ENCODE data around the gene ADAR. TPM values are rescaled to one million over a fixed set of nuclear protein-coding genes. Genes with fewer than 3 reads are reported as not detected.

The ADAR gene
- total RNA-seq, 1 experiment from 2014 or later, result 144 TPM

DNA sequence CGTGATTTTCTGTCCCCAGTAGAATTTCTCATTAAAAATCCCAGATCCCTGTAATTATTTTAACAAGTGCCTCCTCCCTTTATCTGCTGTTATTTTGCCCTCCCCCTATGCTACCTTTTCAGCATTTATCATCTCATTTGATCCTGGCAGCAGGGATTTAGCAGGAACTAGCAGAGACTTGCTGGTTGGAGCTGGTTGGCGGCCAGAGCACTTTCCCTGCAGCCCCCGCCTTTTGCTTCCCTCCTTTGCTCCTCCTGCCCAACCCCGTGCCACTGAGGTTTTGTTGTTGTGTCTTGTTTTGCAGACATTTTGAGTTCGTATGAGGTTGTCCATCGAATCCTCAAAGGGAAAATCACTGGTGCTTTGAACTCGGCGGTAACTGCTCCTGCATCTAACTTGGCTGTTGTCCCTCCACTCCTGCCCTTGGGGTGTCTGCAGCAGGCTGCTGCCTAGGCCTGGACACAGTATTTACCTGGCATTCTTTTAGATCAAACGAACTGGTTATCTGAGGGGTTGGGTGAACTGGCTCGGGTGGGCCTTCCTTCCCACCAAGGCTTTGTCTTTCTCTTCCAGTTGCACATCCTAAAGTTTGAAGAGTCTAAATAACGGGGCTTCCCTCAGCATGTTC, 60.8 kb downstream of the ADAR start:
- H2AFZ ChIP-seq (ENCODE audit: low read length), result no peak overlapping the region
- no peaks in the 10 kb centered on the region for H3K9me3 ChIP-seq (ENCODE audit: low read length)
- no peaks in the 10 kb centered on the region for H3K27me3 ChIP-seq (ENCODE audit: low read length)
- peaks cover 12% of the 10 kb centered on the region; the same call in 1 of the 2 replicates for H4K20me1 ChIP-seq (ENCODE audit: insufficient read depth, low read depth, low read length)
- no peak overlapping the region for H3K9ac ChIP-seq (ENCODE audit: low read length)
- H3K4me1 ChIP-seq (ENCODE audit: low read length), result 0 out of 2 replicates have a peak, but pooled peaks cover 3% of the 10 kb centered on the region
- no peaks in the 10 kb centered on the region for H3K79me2 ChIP-seq (ENCODE audit: low read length)
- peaks cover 20% of the 10 kb centered on the region for H3K36me3 ChIP-seq (ENCODE audit: insufficient read depth, low read length)
- no peak overlapping the region for H3K4me2 ChIP-seq (ENCODE audit: low read depth, low read length, poor library complexity, severe bottlenecking)
- DNase-seq, result no peak
- H3K27ac ChIP-seq (ENCODE audit: low read length), result no peak overlapping the region
- no peaks in the 10 kb centered on the region for H3K9me2 ChIP-seq (replicated peaks; ENCODE audit: insufficient read depth, low read length)
- H3K4me3 ChIP-seq (ENCODE audit: low read length), result no peak overlapping the region

DNA sequence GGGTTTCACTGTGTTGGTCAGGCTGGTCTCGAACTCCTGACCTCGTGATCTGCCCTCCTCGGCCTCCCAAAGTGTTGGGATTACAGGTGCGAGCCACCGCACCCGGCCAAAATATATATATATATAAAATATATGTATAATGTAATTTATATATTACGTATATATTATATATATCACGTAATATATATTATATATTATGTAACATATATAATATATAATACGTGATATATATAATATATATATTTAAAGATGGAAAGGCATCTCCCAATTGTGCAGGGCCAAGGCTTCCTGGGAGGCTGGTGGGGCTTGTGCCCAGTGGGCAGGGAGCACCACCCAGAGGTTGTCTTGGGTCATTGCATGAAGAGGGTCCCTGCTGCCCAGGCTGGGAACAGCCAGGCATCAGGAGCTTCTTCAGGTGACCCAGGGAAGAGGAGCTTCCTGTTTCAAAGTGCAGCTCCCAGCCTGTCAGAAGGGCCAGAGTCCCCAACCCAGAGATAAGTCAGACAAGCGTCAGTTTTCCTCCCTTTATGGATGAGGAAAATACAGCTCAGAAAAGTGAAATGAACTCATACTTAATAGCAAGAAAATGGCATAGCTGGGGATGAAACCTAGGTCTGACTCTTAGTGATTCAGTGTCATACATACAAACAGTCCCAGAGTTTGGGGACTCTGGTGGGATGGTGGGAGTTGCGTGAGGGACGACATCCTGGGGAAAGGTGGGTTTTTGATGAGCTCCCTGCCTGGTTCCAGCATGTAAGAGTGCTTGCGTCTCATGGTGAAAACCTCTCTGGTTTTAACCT, 61.5 kb downstream of the ADAR start:
- peak; percentile 84 for DNase-seq
- Histone ChIP-seq H3K27me3 (ENCODE audit: low read length) (no peaks in the 10 kb centered on the region), H3K9me2 (replicated peaks; ENCODE audit: insufficient read depth, low read length) (no peaks in the 10 kb centered on the region), H3K4me3 (ENCODE audit: low read length) (no peak overlapping the region), H3K79me2 (ENCODE audit: low read length) (no peaks in the 10 kb centered on the region), H3K36me3 (ENCODE audit: insufficient read depth, low read length) (peaks cover 18% of the 10 kb centered on the region), H3K4me2 (ENCODE audit: low read depth, low read length, poor library complexity, severe bottlenecking) (no peak overlapping the region), H2AFZ (ENCODE audit: low read length) (no peak overlapping the region), H3K9ac (ENCODE audit: low read length) (no peak overlapping the region), H3K9me3 (ENCODE audit: low read length) (no peaks in the 10 kb centered on the region), H3K4me1 (ENCODE audit: low read length) (0 out of 2 replicates have a peak, but pooled peaks cover 3% of the 10 kb centered on the region), H3K27ac (ENCODE audit: low read length) (no peak overlapping the region), H4K20me1 (ENCODE audit: insufficient read depth, low read depth, low read length) (peaks cover 12% of the 10 kb centered on the region; the same call in 1 of the 2 replicates)

- no peaks in the 10 kb centered on the region for H3K9me3 ChIP-seq (ENCODE audit: low read length)
- no peak overlapping the region for H3K4me3 ChIP-seq (ENCODE audit: low read length)
- H2AFZ ChIP-seq (ENCODE audit: low read length), result no peak overlapping the region
- no peak overlapping the region for H3K4me2 ChIP-seq (ENCODE audit: low read depth, low read length, poor library complexity, severe bottlenecking)
- no peaks in the 10 kb centered on the region for H3K4me1 ChIP-seq (ENCODE audit: low read length)
- no peaks in the 10 kb centered on the region for H3K79me2 ChIP-seq (ENCODE audit: low read length)
- no peak overlapping the region for H3K27ac ChIP-seq (ENCODE audit: low read length)
- no peaks in the 10 kb centered on the region for H3K27me3 ChIP-seq (ENCODE audit: low read length)
- no peaks in the 10 kb centered on the region for H3K36me3 ChIP-seq (ENCODE audit: insufficient read depth, low read length)
- DNase-seq, result no peak
- no peaks in the 10 kb centered on the region for H4K20me1 ChIP-seq (ENCODE audit: insufficient read depth, low read depth, low read length)
- H3K9ac ChIP-seq (ENCODE audit: low read length), result no peak overlapping the region
- H3K9me2 ChIP-seq (replicated peaks; ENCODE audit: insufficient read depth, low read length), result no peaks in the 10 kb centered on the region
Measured at GRCh38 chr1:154541231-154541630, 66.8 kb downstream of the ADAR start.

GRCh38 chr1:154539486-154540483, 68.2 kb downstream of the ADAR start:
- no peaks in the 10 kb centered on the region for H4K20me1 ChIP-seq (ENCODE audit: insufficient read depth, low read depth, low read length)
- no peak overlapping the region for H2AFZ ChIP-seq (ENCODE audit: low read length)
- no peak overlapping the region for H3K9ac ChIP-seq (ENCODE audit: low read length)
- H3K9me3 ChIP-seq (ENCODE audit: low read length), result no peaks in the 10 kb centered on the region
- H3K79me2 ChIP-seq (ENCODE audit: low read length), result no peaks in the 10 kb centered on the region
- no peaks in the 10 kb centered on the region for H3K27me3 ChIP-seq (ENCODE audit: low read length)
- DNase-seq, result no peak
- H3K27ac ChIP-seq (ENCODE audit: low read length), result no peak overlapping the region
- H3K4me1 ChIP-seq (ENCODE audit: low read length), result no peaks in the 10 kb centered on the region
- H3K4me2 ChIP-seq (ENCODE audit: low read depth, low read length, poor library complexity, severe bottlenecking), result no peak overlapping the region
- H3K4me3 ChIP-seq (ENCODE audit: low read length), result no peak overlapping the region
- no peaks in the 10 kb centered on the region for H3K36me3 ChIP-seq (ENCODE audit: insufficient read depth, low read length)
- no peaks in the 10 kb centered on the region for H3K9me2 ChIP-seq (replicated peaks; ENCODE audit: insufficient read depth, low read length)

DNA sequence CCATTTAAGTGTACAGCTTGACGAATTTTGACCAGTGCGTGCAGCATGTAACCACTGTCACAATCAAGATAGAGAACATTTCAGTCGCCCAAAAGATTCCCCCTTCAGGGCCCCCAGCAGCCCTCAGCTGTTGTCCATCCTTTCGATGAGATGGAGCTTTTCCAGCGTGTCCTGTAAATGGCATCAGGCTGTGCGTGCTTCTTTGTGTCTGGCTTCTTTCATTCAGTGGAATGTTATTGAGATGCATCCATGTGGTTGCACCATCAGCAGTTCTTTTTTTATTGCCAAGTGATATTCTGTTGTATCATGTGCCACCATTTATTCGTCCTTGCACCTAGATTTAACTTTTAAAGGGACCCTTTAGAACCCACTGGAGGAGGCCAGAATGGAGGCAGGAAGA, 71.4 kb downstream of the ADAR start:
- Histone ChIP-seq H3K4me2 (ENCODE audit: low read depth, low read length, poor library complexity, severe bottlenecking) (no peak overlapping the region), H3K4me3 (ENCODE audit: low read length) (no peak overlapping the region), H2AFZ (ENCODE audit: low read length) (no peak overlapping the region)

DNA sequence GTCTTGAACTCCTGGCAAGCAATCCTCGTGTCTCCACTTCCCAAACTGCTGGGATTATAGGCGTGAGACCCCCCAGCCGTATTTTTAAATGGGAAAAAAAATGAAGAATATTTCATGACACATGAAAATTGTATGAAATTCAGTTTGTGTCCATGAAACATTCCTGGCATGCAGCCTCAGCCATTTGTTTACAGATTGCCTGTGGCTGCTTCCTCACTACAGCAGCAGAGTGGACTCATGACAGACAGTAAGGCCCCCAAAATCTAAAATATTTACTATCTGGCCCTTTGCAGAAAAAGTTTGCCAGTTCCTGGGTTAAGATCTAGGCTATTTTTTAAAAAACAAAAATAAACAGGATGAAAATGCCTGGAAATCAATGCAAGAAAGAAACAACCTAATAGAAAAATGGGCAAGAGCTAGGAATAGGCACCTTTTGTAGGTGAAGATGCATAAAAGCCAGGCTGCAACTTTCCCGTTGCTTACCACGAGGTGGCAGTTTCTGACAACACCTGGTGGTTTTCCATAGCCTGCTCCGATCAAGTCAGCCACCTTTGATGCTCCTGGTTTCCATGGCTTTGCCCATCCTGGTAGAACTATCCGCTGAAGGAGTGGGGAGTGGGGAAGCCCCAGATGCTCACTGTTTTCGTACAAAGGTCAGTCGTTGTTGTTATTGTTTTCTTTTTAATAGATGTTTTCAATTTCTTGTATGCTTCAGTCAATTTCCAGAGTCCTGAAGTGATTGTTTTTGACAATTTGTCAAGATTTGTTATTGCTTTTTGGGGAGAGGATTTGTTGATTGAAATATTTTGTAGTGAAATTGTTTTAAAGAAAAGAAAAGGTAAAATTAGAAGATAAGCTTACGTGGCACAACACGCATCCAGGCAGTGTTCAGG, 73.8 kb downstream of the ADAR start:
- no peaks in the 10 kb centered on the region for H3K9me2 ChIP-seq (replicated peaks; ENCODE audit: insufficient read depth, low read length)
- H3K4me2 ChIP-seq (ENCODE audit: low read depth, low read length, poor library complexity, severe bottlenecking), result no peak overlapping the region
- no peaks in the 10 kb centered on the region for H3K36me3 ChIP-seq (ENCODE audit: insufficient read depth, low read length)
- H3K4me1 ChIP-seq (ENCODE audit: low read length), result no peaks in the 10 kb centered on the region
- no peaks in the 10 kb centered on the region for H3K27me3 ChIP-seq (ENCODE audit: low read length)
- H3K9ac ChIP-seq (ENCODE audit: low read length), result no peak overlapping the region
- no peak overlapping the region for H2AFZ ChIP-seq (ENCODE audit: low read length)
- no peak overlapping the region for H3K27ac ChIP-seq (ENCODE audit: low read length)
- peak; percentile 73 for DNase-seq
- no peaks in the 10 kb centered on the region for H4K20me1 ChIP-seq (ENCODE audit: insufficient read depth, low read depth, low read length)
- H3K79me2 ChIP-seq (ENCODE audit: low read length), result no peaks in the 10 kb centered on the region
- H3K9me3 ChIP-seq (ENCODE audit: low read length), result no peaks in the 10 kb centered on the region
- H3K4me3 ChIP-seq (ENCODE audit: low read length), result no peak overlapping the region

More for the DNA sequence above, 71.4 kb downstream of the ADAR start:
- Histone ChIP-seq H4K20me1 (ENCODE audit: insufficient read depth, low read depth, low read length) (no peaks in the 10 kb centered on the region), H3K9me2 (replicated peaks; ENCODE audit: insufficient read depth, low read length) (no peaks in the 10 kb centered on the region), H3K9ac (ENCODE audit: low read length) (no peak overlapping the region), H3K79me2 (ENCODE audit: low read length) (no peaks in the 10 kb centered on the region), H3K4me1 (ENCODE audit: low read length) (no peaks in the 10 kb centered on the region), H3K27ac (ENCODE audit: low read length) (no peak overlapping the region), H3K36me3 (ENCODE audit: insufficient read depth, low read length) (no peaks in the 10 kb centered on the region), H3K9me3 (ENCODE audit: low read length) (no peaks in the 10 kb centered on the region), H3K27me3 (ENCODE audit: low read length) (no peaks in the 10 kb centered on the region)
- DNase-seq, result no peak
